ENCODE measurements around the gene WNT7A. TPM values are rescaled to one million over a fixed set of nuclear protein-coding genes. Genes with fewer than 3 reads are reported as not detected.

WNT7A gene
- total RNA-seq, 4 donors from 2014 or later = 0.09 to 0.91 (median 0.73) TPM; not detected in 1

GRCh38 chr3:13793451-13793850 is 86.4 kb downstream of the WNT7A start:
- Histone ChIP-seq H3K27ac (no peak overlapping the region), H3K27me3 (peaks cover 0 to 95% (median 0%) of the 10 kb centered on the region in 4 donors), H3K4me3 (no peak overlapping the region), H3K4me1 (no peaks in the 10 kb centered on the region), H3K36me3 (no peaks in the 10 kb centered on the region), H3K9me3 (no peaks in the 10 kb centered on the region)
- no peak for DNase-seq
- intact Hi-C loops (cut with DNase I) = no loop called here
- TF ChIP-seq CTCF (IDR thresholded peaks at IDR 0.05) (no peak), POLR2A (IDR thresholded peaks at IDR 0.05) (no peak)
- 76% methylated on average over 5 of the region's 12 CpGs; no CpG with 5 or more reads in 1 of the 2 donors for WGBS, 2 donors

DNA sequence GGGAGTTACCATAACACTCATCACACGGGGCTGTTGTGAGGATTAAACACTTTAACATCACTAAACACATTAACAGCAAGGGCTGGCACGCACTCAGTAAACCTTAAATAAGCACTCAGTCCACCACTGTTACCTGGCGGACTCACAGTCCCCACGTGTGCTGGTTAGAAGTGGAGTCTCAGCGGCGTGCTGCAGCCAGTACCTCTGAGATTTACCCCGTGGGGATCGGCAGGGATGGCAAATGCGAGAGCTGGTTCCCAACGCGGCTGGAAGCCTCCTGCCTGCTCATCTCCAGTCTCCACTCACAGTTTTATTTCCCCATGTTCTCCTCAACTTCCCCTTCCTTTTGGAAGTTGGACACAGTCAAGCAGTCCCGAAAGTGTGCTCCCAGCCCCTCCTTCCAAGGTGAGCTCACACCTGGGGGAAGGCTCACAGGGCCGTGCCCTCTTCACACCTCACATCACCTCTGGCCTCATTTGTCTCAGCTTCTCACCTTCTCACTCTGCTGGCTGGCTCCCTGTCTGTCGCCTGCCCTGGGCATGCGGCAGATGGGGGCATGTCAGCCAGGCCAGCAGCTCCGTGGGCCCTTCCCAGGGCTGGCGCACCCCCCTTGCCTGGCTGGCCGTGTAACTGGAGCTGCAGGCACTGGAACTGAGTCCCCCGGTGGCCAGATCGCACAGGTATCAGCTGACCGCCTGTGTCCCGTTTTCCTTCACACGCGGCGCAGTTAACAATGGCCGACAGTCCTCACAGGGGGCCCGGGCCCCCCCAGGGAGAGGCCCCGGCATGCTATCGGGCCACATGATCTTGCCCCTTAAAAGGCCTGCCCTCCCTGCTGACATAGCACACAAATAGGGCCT is 87.1 kb downstream of the WNT7A start:
- H3K9me3 ChIP-seq = no peaks in the 10 kb centered on the region
- TF ChIP-seq CTCF (IDR thresholded peaks at IDR 0.05) = no peak
- no peak for TF ChIP-seq POLR2A (IDR thresholded peaks at IDR 0.05)
- no peak overlapping the region for H3K4me3 ChIP-seq
- WGBS, 2 donors = 50 to 64% methylated on average over 13 to 14 of the region's 29 CpGs
- no peaks in the 10 kb centered on the region for H3K4me1 ChIP-seq
- no peaks in the 10 kb centered on the region for H3K36me3 ChIP-seq
- H3K27ac ChIP-seq = no peak overlapping the region
- DNase-seq = no peak
- peaks cover 0 to 95% (median 0%) of the 10 kb centered on the region in 4 donors for H3K27me3 ChIP-seq
- intact Hi-C loops (cut with DNase I) = no loop called here

DNA sequence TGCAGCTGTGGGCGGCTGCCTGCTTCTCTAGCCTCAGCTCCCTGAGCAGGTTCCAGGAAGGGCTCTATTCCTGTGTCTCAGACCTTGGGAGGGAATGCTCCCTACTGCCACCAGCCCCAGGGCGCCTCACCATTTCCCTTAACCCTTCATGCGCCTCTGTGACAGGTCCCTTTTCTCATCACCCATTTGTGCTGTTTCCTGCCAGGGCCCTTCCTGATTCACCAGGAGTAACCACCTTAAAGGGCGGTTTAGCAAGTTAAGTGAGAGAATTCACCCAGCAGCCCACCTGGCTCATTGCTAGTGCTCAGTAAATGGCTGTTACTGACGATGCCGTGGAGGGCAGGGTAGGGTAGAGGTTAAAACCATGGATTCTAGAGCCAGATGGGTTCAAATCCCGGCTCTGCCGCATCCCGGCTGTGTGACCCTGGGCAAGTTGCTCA is 87.8 kb downstream of the WNT7A start:
- Histone ChIP-seq H3K27ac (no peak overlapping the region), H3K4me1 (no peaks in the 10 kb centered on the region), H3K9me3 (no peaks in the 10 kb centered on the region), H3K36me3 (no peaks in the 10 kb centered on the region), H3K27me3 (peaks cover 0 to 95% (median 0%) of the 10 kb centered on the region in 4 donors), H3K4me3 (no peak overlapping the region)
- no peak for DNase-seq
- 65 to 77% methylated on average over 5 to 8 of the region's 9 CpGs for WGBS, 2 donors
- TF ChIP-seq CTCF (IDR thresholded peaks at IDR 0.05) (no peak), POLR2A (IDR thresholded peaks at IDR 0.05) (no peak)
- intact Hi-C loops (cut with DNase I) = no loop called here

- Histone ChIP-seq H3K9me3 (no peaks in the 10 kb centered on the region), H3K27ac (no peak overlapping the region), H3K27me3 (peaks cover 0 to 93% (median 0%) of the 10 kb centered on the region in 4 donors), H3K36me3 (no peaks in the 10 kb centered on the region), H3K4me3 (no peak overlapping the region), H3K4me1 (no peaks in the 10 kb centered on the region)
- intact Hi-C loops (cut with DNase I) = no loop called here
- 56 to 70% methylated on average over 6 to 9 of the region's 14 CpGs for WGBS, 2 donors
- TF ChIP-seq CTCF (IDR thresholded peaks at IDR 0.05) = no peak
- TF ChIP-seq POLR2A (IDR thresholded peaks at IDR 0.05) = no peak
- no peak for DNase-seq
Measured at GRCh38 chr3:13791198-13792050, 88.4 kb downstream of the WNT7A start.

Data from esophagus squamous epithelium (tissue), 5 donors.